Lung microvascular endothelial cell (primary cell): ENCODE results near the gene HOXA10. TPM values are rescaled to one million over a fixed set of nuclear protein-coding genes. Genes with fewer than 3 reads are reported as not detected.
A peak's percentile ranks its signal among the peaks of the same experiment; 100 is the strongest.

Experiments used
- DNase-seq, 2 donors: peaks; one replicate each; pipeline versions ENCODE4 v3.0.0 to v3.0.0-alpha.2; 2010; ENCODE audit warnings: low read depth in 2 of 2
- total RNA-seq: library from RNA; depleted of rRNA; stranded (reverse); fragments of >200 nt; gene quantifications from 2 replicates; pipeline ENCODE4 v1.2.1, GENCODE V29; 2014

The HOXA10 gene
- total RNA-seq, 1 donor from 2014 or later: under 0.01 TPM

DNA sequence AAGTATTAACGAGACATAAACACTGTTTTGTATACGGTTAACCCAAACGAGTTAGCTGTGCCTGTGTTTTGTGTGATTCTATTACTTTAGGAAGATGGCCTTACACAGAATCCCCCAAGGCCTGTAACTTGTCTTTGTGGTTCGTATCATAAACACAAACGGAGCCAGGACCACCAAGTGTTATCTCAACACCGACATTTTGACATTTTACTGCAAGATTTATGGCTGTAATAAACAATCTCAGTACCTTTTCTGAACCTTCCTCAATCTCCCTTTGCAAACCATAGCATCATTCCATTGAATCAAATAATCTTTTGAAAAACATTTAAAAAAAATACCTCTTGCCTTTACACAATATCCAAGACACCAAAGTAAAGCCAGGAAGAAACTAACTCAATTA is 41.1 kb downstream of the HOXA10 start:
- no peak for DNase-seq

DNA sequence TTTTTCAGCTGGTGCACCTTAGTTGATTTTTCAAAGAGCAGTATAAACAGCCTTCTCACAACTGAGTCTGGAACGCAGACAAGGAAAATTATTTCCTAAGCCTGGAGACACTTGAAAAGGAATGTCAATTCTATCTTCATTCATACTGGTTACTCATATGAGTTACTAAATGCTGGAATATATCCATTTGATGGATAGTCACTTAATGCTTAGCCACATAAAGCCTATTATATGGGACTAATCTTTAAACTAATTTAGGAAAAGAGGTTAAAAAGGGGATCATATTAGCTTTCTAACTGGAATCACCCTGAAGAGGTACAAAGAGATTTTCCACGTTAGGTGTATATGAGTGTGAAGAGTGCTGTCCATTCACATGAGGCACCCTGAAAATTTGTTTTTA is 41.9 kb downstream of the HOXA10 start:
- no peak for DNase-seq

DNA sequence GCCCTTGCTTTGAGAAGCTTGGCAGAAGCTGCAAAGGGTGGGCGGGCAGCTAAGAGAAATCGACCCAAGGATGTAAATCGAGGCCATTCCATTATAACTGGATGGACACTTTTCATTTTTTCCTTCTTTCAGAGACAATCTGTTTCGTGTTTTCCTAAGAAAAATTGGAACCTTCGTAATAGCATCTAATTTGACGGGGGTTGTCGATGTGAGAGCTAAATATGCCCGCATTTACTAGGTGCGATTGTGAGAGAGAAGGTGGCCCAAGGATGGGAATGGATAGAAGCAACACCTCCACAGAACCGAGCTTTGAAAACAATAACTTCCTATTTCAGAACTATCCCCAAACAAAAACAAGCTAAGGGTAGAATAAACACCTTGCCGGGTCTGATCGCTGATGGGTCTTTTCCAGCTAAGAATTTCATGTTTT is 42.7 kb downstream of the HOXA10 start:
- DNase-seq: no peak

DNA sequence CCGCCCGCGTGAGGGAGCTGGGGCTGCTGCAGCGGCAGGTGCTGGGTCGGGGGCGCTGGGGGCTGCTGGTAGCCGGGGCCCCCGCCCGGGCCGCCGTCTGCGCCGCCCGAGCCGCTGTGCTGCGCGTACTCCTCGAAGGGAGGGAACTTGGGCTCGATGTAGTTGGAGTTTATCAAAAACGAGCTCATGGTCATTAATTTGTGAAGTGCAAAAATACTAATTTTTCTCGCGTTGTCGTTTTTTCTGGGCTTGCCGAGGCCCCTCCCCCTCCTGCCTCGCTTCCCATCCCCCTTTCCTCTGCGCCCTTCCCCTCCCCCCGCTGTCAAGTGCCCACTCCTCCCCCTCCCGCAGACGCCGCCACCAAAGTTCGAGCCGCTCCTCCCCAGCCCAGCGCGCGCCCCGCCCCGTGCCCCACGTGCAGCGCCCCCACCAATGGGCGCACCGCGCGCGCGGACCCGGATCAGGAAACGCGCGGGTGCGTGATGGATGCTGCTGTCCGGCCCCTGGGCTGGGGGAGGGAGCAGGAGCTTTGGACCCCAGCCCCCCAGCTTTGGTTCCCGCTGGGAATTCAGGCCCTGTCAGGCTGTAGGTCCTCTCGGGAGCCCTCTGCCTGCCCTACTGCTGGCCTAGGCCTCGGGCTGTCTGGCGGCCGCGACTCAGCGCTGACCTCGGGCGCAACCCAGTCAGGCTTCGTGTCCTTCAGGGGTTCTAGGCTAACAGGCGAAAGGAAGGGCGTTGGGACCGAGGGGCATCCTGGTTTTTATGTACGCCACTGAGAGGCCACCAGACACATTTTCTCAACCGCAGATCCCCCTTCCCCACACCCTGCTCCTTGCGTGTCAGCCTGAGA is 43.4 kb downstream of the HOXA10 start, which contains the start of gene HOXA4:
HOXA4 (minus strand) TSS at position 218 of the 850 bp plus-strand sequence; CDS start at position 194, 24 bp downstream.
- DNase-seq: peak; percentile 95 to 96

DNA sequence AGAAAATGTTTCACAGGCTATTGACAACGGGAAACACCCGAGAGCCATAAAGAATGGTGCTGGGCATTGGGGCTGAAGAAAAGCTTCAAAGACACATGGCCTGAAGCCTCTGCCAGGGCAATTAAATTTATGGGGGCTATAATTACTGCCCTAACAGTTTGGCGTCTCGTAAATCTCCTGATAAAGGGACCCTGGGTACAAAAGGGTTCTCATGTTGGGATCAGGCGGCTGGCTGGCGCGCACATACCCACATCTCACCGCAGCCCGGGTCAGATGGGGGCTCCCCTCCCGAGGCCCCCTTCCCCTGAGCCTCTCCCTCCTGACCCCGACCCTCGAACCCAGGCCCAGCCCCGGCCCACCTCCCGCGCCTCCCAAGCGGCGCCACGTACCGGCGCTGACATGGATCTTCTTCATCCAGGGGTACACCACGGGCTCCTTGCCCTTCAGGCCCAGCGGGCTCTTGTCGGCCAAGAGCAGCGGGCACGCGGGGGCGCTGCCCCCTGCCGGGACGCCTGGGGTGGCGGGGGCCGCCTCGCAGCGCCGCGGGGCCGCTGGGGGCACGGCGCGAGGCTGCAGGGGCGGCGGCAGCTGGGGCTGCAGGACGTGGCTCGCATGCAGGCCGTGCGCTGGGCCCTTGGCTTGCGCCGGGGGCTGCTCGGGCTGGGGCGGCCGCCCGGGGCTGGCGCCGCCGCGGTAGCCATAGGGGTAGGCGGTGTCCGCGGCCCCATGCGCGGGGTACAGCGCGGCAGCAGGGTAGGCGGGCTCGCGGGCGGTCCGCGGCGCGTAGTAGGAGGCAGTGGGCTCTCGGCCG is 44.2 kb downstream of the HOXA10 start:
- DNase-seq: peak; percentile 63 to 68

DNA sequence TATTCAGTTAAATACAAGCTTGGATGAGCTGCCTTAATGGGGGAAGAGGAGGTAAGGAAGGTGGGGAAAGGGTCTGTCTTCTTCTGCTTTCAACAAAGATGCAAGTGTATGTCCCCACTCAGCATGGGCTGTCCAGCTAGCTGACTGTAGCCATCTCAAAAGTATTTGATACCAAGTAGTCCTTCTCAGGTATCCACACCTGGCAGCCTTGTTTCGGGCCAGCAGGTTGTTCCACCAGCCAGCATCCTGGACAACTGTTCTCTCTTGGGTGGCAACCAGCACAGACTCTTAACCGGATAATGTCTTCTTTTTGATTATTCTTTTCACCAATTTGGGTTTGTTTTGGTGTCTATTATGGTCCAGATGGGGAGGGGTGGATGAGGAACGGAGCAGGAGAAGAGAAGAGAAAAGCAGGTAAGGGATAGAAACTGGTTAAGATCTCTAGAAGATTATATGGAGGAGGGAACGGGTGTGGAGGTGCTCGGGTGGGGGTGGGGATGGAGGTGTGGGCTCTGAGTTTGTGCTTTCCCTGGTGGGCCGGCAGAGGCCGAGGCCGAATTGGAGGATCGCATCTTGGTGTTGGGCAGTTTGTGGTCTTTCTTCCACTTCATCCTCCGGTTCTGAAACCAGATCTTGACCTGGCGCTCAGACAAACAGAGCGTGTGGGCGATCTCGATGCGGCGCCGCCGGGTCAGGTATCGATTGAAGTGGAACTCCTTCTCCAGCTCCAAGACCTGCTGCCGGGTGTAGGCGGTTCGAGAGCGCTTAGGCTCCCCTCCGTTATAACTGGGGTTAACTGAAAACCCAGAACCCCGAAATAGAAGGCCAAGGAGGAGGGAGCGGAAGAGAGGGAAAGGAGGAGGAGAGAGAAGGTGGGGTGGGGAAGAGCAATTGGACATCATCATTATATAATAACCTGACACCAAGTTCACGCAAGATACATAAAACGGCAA is 45.1 kb downstream of the HOXA10 start:
- peak in 1 of 2 donors; percentile 45 for DNase-seq

DNA sequence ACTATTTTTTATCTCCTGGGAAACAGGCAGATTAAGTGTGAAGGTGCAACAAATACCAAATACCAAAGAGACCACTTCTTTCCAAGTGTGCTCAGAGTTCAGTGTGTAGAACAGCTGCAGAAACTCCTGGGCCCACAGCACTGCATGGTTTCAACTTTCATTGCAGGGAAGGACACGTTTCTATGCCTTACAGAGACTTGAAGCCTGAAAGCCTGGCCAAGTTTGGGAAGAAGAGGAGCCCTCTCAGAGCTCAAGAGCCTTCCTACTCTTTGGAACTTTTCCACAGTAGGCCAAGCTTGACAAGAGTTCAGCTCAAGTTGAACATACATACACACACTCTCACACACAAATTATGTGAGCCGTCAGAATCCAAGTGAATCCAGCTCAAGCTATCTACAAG is 46.1 kb downstream of the HOXA10 start:
- peak in 1 of 2 donors; percentile 31 for DNase-seq

DNA sequence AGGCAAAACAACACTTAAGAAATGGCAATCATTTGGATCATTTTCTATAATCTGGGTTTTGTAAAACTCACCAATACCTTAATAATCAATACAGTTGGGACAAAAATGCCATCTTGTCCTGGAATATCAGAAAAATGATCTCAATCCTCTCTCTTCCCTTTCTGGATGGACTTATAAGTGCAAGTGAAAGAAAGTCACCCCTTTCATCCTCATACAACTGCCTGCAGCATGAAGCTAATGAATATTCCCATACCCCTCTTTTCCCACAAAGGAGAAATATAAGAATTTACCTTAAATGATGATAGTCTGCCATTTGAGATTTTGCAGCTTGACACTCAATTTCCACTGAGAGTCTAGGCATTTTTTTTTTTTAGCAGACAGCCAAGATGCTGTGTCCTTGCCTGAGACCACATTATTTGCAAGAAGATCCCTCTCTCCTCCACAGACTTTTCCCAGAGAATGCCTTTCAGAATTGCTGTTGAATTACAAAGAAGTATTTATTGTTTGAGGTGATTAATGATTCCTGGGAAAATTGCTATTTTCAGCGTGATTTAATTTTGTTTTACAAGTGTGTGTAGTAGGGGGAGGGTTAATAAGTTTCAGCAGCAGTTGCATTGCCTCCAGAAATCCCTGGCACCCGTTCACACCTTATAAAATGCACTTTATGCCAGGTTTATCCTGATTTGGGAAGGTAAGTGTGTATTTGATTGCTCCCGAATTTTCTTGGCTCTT is 47.4 kb downstream of the HOXA10 start:
- DNase-seq: no peak

DNA sequence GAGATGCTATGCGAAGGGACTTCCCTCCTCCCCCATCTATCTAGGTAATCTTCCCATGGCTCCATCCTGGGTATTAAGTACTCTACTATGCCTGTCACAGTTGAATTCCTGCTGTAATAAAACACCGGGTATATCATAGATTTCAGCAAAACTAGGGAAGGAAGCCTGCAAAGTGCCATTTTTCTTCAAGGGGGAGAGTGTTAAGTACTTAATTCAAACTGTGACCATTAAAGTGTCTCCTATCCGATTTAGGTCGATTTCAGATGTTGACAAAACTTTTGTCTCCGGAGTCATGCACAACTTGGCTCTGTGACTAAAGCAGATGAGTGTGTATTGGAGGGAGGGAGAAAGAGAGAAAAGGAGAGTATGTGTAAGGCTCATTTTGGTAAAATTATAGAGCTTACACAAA is 48.1 kb downstream of the HOXA10 start:
- DNase-seq: peak in 1 of 2 donors; percentile 11

DNA sequence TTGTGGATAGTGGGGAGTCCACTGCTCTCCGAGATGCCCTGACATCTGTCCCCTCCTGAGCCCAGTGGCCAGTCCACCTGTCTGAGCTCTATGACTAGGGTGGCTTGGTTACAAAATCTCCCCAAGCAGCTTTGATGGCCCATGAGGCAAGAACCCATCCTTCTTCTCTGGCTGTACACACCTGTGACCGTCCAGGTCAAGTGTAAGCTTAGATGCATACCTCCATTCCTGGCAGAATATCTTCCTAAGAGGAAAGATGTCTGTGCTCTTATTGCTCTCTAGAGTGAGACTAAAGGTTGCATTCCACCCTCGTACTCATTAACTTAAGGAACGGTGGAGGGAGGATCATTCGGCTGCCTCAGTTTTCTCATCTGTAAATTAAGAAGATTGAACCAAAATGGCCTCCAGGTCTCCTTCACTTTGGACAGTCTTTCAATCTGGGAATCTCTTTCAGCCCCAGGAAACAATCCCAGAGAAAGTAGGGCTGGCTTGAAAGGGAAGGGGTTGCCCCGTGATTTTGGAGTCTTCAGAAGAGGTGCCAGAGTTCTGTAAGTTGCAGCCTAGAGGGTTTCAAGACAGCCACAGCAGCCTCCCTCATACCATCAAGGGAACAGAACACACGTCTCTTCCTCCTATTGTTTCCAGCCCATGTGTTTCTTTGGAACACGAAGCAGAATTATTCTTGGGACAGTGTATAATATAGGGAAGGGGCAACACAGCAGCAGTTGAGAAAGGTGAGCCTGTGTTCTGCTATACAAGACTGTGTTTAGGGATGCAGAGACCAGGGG is 49.0 kb downstream of the HOXA10 start:
- peak in 1 of 2 donors; percentile 56 for DNase-seq

DNA sequence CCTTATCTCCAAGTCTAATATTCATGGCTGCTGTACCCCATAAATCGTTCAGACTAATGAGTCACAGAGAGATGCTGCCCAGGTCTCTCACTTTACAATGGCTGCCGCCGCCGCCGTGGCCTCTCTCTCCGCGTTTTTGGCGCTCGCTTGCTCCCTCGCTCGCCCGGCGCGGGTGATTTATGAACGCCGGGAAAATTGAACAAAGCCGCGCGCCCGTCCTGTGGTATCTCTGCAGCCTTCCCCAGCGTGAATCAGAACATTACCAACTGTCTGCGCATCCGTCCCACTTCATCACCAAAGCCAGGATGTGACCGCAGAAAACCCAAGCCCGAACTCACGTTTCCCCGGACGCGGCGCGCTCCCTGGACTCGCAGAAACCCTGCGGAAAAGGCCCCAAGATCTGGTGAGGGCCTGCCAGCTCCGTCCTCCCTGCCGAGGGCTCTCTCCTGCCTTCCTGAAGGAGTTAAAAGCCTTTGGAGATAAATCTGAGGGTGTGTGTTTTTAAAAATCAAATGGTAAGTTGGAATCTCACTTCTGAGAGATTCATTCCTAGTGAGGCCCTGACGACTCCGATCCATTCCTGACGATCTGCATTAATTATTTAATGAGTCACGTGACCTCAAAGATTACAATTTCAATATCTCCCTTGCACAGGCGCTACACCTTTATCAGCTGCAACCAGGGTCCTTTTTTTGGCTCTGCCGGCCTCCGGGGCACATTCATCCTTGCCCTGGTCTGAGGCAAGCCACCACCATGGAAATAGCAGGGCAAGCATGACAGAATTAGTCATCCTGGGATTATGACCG is 49.8 kb downstream of the HOXA10 start:
- peak in 1 of 2 donors; percentile 85 for DNase-seq

DNA sequence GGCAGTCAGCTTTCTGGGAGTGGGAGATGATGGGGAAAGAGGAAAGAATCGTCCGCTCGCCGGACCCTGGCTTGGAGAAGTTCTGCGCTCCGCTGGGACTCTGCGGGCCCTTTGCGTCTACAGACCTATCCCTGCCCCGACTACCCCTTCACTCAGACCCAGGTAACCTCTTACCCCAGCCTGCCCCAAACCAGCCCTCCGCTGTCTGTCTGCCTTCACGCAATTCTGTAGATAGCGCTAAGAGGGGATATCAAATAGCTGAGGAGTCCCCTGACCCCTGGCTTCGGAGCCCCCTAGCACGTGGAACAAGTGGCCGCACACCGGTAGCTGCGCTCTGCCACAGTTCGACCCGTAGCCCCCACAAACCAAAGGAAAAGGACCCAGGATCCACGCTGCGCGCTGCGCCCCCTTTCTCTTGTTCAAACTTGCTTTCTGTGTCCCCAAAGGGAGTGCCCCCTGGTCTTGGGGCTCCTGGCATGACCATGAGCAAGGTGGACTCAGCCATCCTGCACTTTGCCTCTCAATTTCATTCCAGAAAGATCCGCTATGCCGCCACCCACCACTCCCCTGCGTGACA is 50.6 kb downstream of the HOXA10 start:
- no peak for DNase-seq

DNA sequence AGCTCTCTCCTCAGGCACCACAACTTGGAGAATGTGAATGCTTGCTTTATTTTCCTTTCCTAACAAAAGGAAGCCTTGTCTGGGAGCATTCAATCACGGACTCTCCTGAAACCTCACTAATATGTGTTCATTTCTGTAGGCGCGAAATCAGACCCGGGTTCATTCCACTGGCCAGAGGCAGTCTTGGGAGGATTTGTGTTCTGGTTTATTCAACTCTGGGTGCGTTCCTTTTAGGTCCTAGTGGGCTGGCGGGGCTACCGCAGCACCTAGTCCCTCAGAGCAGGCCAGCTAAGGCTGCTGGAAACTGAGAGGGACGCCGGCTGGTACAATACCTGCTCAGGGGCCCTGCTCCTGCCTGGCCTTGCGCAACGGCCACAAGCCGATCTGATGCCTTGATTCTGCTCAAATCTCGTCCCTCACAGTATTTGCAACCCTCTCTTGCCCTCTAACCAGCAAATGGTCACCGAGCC is 51.1 kb downstream of the HOXA10 start:
- peak in 1 of 2 donors; percentile 46 for DNase-seq

DNA sequence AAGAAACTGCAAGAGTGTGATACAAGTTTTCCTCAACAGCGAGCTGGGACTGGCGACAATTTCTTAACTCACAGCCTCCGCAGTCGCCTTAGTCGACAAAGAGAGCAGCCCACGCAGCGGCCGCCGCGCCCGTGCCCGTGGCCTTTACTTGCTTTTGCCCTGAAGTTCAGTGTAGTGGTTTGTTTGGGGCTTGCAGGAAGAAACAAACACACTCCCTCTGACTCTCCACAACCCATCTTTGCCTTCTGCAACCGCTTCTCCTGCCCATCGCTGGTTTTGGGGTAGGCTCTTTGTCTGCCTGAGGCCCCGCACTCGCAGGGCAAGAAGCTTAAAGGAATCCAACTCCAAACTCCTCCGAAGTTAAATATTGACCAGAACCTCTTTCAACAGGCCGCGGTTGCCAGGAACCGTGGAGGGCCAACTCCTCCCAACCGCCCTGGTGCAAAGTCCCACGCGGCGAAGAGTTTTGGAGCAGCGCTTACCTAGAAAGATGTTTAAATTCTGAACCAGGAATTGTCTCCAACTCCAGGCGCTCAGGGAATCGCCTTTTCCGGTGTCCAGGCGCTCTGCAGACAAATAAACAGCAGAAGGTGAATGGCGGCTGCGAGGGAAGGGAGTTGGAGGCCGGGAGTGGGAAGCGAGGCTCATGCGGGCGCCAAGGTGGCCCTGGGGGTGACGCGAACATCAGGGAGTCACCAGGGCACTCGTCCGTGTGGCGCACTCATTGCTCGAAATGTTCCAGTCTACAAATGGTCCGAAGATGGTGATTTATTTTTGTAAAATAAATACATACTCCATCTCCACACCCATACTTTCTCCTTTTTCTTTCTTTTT is 51.8 kb downstream of the HOXA10 start:
- DNase-seq: peak in 1 of 2 donors; percentile 56

DNA sequence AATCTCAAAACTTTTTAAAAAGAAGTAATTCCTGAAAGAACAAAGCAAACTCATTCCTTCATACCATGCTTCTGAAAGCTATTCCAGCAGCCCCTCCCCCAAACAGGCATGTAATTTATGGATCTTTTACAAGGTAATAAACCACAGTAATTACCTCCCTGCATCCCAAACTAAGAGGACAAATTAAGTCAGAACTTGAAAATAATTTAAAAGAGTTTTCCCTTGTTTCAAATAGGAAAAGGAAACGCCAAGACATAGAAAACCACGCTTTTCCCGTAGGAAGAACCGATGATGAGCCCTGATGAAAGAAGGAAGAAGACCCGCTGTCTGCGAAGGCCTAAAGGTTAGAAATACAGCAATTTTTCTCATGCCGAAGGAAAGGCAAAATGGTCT is 52.4 kb downstream of the HOXA10 start:
- no peak for DNase-seq
